Measurements from ENCODE around the gene KCTD18. TPM values are rescaled to one million over a fixed set of nuclear protein-coding genes. Genes with fewer than 3 reads are reported as not detected.
A peak's percentile ranks its signal among the peaks of the same experiment; 100 is the strongest.

Gene KCTD18
- total and polyA plus RNA-seq, 10 of the 15 experiments (the other 5 are each of a cell fraction or from before 2014, with no cell fraction given): 1.4 to 16.9 (median 12.5) TPM

DNA sequence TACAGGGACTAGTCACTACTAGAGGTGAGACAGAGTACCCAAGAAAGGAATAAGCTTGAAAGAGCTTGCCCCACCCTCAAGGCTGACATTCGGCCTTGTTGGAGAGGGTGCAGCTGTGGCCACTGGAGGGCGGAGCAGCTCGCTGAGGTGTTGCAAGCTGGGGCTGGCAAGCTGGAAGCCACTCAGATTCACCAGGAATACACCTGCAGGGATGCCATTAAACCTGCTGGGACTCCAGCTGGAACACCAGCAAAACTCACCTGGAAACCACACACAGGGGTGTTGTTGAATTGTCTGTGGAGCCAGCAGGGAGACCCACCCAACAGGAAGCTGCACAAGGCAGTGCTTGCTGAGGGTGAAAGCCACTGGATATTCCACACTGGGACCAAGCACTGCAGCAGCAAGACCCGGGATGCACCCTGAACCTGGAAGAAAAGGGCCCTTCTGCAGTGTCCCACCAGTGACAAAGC, 26.1 kb downstream of the KCTD18 start (continued):
- TF ChIP-seq, protein P1, sequence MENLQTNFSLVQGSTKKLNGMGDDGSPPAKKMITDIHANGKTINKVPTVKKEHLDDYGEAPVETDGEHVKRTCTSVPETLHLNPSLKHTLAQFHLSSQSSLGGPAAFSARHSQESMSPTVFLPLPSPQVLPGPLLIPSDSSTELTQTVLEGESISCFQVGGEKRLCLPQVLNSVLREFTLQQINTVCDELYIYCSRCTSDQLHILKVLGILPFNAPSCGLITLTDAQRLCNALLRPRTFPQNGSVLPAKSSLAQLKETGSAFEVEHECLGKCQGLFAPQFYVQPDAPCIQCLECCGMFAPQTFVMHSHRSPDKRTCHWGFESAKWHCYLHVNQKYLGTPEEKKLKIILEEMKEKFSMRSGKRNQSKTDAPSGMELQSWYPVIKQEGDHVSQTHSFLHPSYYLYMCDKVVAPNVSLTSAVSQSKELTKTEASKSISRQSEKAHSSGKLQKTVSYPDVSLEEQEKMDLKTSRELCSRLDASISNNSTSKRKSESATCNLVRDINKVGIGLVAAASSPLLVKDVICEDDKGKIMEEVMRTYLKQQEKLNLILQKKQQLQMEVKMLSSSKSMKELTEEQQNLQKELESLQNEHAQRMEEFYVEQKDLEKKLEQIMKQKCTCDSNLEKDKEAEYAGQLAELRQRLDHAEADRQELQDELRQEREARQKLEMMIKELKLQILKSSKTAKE (IDR thresholded peaks at IDR 0.05; ENCODE audit: low read depth, poor library complexity, severe bottlenecking): no peak
- TF ChIP-seq CREM (IDR thresholded peaks at IDR 0.05; ENCODE audit: low read depth) (no peak), CTCF (IDR thresholded peaks at IDR 0.05 in 2 of 3, conservative IDR thresholded peaks at IDR 0.05 in 1 of 3; ENCODE audit: control insufficient read depth in 2 of 3, extremely low read depth in 1 of 3, insufficient read depth in 1 of 3, low read depth in 3 of 3, low read length in 3 of 3) (peak; percentile 69 to 80 (median 78)), YY1 (IDR thresholded peaks at IDR 0.05; ENCODE audit: low read depth, low read length) (0 out of 2 replicates have a peak, but pooled peaks have one; percentile 44), KDM1A (IDR thresholded peaks at IDR 0.05; ENCODE audit: borderline replicate concordance) (no peak), EZH2 (IDR thresholded peaks at IDR 0.05; ENCODE audit: borderline replicate concordance, control insufficient read depth, low read depth, low read length) (no peak), IKZF2 (IDR thresholded peaks at IDR 0.05) (no peak)

- H3K27me3 ChIP-seq (replicated peaks in 1 of 2; ENCODE audit: control insufficient read depth in 2 of 2, insufficient read depth in 2 of 2, low read length in 1 of 2): no peaks in the 10 kb centered on the region
- no peak overlapping the region for H3K9ac ChIP-seq (ENCODE audit: control insufficient read depth, insufficient read depth, low read length)
- no peaks in the 10 kb centered on the region for H3K4me1 ChIP-seq (ENCODE audit: control insufficient read depth, insufficient read depth, low read length)
- TF ChIP-seq SP1 (IDR thresholded peaks at IDR 0.05; ENCODE audit: low read depth, low read length) (no peak), MTA3 (IDR thresholded peaks at IDR 0.05; ENCODE audit: borderline replicate concordance, low read length) (no peak), GATAD2B (conservative IDR thresholded peaks at IDR 0.05; ENCODE audit: low read depth) (0 out of 2 replicates have a peak, but pooled peaks have one; percentile 21), BCL11A (IDR thresholded peaks at IDR 0.05; ENCODE audit: low read depth, low read length) (no peak), SMC3 (IDR thresholded peaks at IDR 0.05; ENCODE audit: borderline replicate concordance, low read length) (no peak)
- ATAC-seq (peak; percentile 77), FAIRE-seq (no peak), DNase-seq (ENCODE audit: low read depth, low spot score) (no peak)
- no peak overlapping the region for H2AFZ ChIP-seq (ENCODE audit: control insufficient read depth, low read depth, low read length)
- ChIA-PET SMC1A (ENCODE audit: uncharacterized antibody, unreplicated experiment) (interaction anchor here (0.6 to 6.9 kb wide), 20 partner anchors 10 to 542 kb away, joined by 3 to 89 read pairs (median 6); no protein-coding TSS in a partner anchor), RAD21 (ENCODE audit: unreplicated experiment) (interaction anchor here (0.7 to 5.2 kb wide), 20 partner anchors 10 to 700 kb away, joined by 3 to 91 read pairs (median 6); partner anchors contain the start of genes CASP10 and KCTD18), POLR2A (interaction anchor here (0.7 to 2.2 kb wide), 7 partner anchors 10 to 524 kb away, joined by 3 to 9 read pairs (median 4); no protein-coding TSS in a partner anchor), CTCF (interaction anchor here (0.6 to 10.3 kb wide), 39 partner anchors 9 to 778 kb away, joined by 3 to 147 read pairs (median 5); partner anchors contain the start of genes KCTD18 and SGO2)
- no TSS peak for BruUV-seq (replicated peaks)
- H3K36me3 ChIP-seq (ENCODE audit: control insufficient read depth in 2 of 2, insufficient read depth in 2 of 2, low read length in 1 of 2): peaks cover 2 to 4% of the 10 kb centered on the region in 2 experiments; a peak in 2 of 4 replicates
- no peak overlapping the region for H3K27ac ChIP-seq (ENCODE audit: control insufficient read depth, insufficient read depth)
- H3K9me3 ChIP-seq (replicated peaks; ENCODE audit: control insufficient read depth, insufficient read depth, low read length): no peaks in the 10 kb centered on the region
- no peak overlapping the region for H3K4me3 ChIP-seq
- no peak overlapping the region for H3K4me2 ChIP-seq (ENCODE audit: control insufficient read depth, insufficient read depth)
- intact Hi-C loops (cut with micrococcal nuclease; ENCODE audit: unreplicated experiment): loop anchor here (2.0 kb wide), 2 partner anchors 29 to 219 kb away; partner anchors contain the start of gene KCTD18
- in situ Hi-C loops (cut with MboI): loop anchor here (10.0 kb wide), 1 partner anchor 223 kb away; no protein-coding TSS in a partner anchor
- no peaks in the 10 kb centered on the region for H4K20me1 ChIP-seq (ENCODE audit: control insufficient read depth, insufficient read depth)
- H3K79me2 ChIP-seq (ENCODE audit: control insufficient read depth, insufficient read depth, low read length): no peaks in the 10 kb centered on the region
Observed at GRCh38 chr2:200482194-200482593, 27.7 kb downstream of the KCTD18 start.
